ENCODE measurements around the gene ATXN3.
"Not testable (repeated sequence)": the region's sequence is repeated elsewhere in the genome, so short reads cannot be mapped to it uniquely, and the experiment has no call there.

Gene ATXN3

GRCh38 chr14:92058006-92058917 lies 48.1 kb downstream of the ATXN3 start:
- DNase-seq = no peak

- DNase-seq = no peak
Measured at GRCh38 chr14:92049781-92050180, 56.6 kb downstream of the ATXN3 start.

GRCh38 chr14:92049221-92049620 lies 57.2 kb downstream of the ATXN3 start:
- not testable (repeated sequence) for DNase-seq

- DNase-seq = not testable (repeated sequence)
Measured at GRCh38 chr14:92045904-92046303, 60.5 kb downstream of the ATXN3 start.

GRCh38 chr14:92041766-92042165 lies 64.6 kb downstream of the ATXN3 start:
- DNase-seq = not testable (repeated sequence)

GRCh38 chr14:92041203-92041602 lies 65.2 kb downstream of the ATXN3 start:
- no peak for DNase-seq

GRCh38 chr14:92040431-92041051 lies 65.8 kb downstream of the ATXN3 start:
- peak; percentile 15 for DNase-seq

GRCh38 chr14:92039719-92040430 lies 66.5 kb downstream of the ATXN3 start, which contains the start of gene TRIP11:
Gene TRIP11 (minus strand): TSS chr14:92040059. CDS start chr14:92039685, 374 bp downstream.
- peak; percentile 93 for DNase-seq

- peak; percentile 68 for DNase-seq
Measured at GRCh38 chr14:92039063-92039718, 67.2 kb downstream of the ATXN3 start.

GRCh38 chr14:92037989-92038388 lies 68.4 kb downstream of the ATXN3 start:
- DNase-seq = no peak

- DNase-seq = no peak
Measured at GRCh38 chr14:92035890-92036289, 70.5 kb downstream of the ATXN3 start.

- DNase-seq = no peak
Measured at GRCh38 chr14:92033906-92034687, 72.3 kb downstream of the ATXN3 start.

- DNase-seq = no peak
Measured at GRCh38 chr14:92033433-92033832, 72.9 kb downstream of the ATXN3 start.

GRCh38 chr14:92026548-92027190 lies 79.7 kb downstream of the ATXN3 start:
- no peak for DNase-seq

GRCh38 chr14:92022036-92022435 lies 84.3 kb downstream of the ATXN3 start:
- DNase-seq = no peak

GRCh38 chr14:92021523-92021922 lies 84.9 kb downstream of the ATXN3 start:
- DNase-seq = no peak

GRCh38 chr14:92014040-92014439 lies 92.3 kb downstream of the ATXN3 start:
- DNase-seq = peak; percentile 3

GRCh38 chr14:92012121-92012748 lies 94.1 kb downstream of the ATXN3 start:
- no peak for DNase-seq

GRCh38 chr14:92010644-92011043 lies 95.7 kb downstream of the ATXN3 start:
- no peak for DNase-seq

- DNase-seq = no peak
Measured at GRCh38 chr14:92009604-92010003, 96.8 kb downstream of the ATXN3 start.

Measured in fibroblast of skin of scalp (primary cell).